IPS-11a (cell line): Measurements from ENCODE around the gene BTG4.

Source experiments
- H3K4me3 ChIP-seq: one replicate; pipeline ENCODE4 v1.5.1; 2013; ENCODE audit warnings: low read depth, low read length, control low read depth

The BTG4 gene

DNA sequence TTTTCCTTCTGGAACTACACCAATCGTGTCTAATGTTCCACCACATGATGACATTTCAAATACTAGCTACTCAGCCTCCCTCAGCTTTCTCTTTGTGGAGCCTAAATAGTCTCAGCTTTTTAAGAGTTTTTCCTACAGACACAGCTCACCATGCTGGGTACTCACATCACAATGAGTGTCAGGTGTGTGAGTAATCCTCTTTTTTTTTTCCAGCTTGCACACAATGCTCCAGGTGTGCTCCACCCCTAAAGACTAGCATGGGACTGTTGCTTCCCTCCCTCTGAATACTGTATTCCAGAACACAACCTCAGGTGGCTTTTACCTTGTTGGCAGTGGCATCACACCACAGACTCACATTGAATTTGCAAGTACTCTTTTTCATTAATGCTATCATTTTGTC lies 11.7 kb downstream of the BTG4 start:
- no peak overlapping the region for H3K4me3 ChIP-seq

DNA sequence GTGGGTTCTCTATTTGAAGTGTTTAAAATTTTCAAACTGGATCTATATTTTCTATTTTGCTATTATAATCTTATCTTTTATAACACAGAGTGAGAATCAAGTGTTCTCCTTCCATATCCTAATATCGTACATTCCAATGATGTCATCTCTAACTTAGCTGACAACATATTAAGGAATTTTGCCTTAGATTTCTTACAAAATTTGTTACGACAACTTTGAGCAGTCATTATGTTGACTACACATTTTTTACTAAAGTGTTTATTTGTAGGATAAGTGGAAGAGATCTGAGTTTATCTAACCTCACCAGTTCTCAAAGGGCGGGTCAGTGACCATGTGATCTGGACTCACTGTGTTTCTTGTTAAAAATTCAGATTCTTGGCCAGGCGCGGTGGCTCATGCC lies 12.7 kb downstream of the BTG4 start:
- H3K4me3 ChIP-seq, result no peak overlapping the region

DNA sequence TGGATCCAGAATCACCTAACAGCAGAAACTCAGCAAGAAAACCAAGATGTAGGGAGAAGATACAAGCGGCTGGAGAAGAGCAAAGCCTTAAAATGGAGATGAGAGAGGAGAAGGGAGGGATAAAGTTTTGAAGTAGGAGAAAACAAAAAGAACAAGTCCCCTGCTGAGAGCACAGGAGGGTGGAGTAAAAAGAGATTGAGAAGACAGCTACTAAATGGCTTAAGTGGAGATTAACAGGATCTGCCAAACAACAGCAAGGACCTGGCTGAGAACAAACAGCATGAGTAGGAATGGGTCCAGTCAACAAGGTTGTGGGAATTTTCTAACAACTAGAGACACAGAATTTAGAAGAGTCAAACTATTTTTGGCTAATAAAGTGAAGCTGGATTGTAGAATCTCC lies 18.1 kb downstream of the BTG4 start:
- H3K4me3 ChIP-seq, result no peak overlapping the region

DNA sequence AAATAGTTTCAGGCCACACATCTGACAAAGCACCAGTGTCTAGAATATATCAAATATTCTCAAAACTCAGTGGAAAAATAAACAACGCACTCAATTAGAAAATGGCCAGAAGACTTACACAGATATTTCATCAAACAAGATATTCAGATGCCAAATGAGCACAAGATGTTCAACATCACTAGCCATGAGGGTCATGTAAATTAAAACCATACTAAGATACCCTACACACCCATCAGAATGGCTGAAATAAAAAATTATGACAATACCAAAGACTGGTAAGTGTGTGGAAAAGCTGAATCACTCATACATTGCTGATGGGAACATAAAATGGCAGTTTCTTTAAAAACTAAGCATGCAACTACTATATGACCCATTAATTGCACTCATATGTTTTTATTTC lies 21.7 kb downstream of the BTG4 start:
- H3K4me3 ChIP-seq, result no peak overlapping the region

DNA sequence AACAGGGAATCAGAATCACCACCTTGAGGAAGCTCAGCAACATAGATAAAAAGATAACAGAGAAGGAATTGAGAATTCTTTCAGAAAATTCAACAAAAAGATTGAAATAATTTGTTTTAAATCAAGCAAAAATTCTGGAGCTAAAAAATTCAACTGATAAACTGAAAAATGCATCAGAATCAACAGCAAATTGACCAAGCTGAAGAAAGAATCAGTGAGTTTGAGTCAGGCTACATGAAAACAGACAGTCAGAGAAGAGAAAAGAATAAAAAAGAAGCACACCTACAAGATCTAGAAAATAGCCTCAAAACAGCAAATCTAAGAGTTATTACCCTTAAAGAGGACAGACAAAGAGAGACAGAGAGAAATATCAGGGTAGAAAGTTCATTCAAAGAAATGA lies 28.8 kb downstream of the BTG4 start:
- H3K4me3 ChIP-seq, result no peak overlapping the region

DNA sequence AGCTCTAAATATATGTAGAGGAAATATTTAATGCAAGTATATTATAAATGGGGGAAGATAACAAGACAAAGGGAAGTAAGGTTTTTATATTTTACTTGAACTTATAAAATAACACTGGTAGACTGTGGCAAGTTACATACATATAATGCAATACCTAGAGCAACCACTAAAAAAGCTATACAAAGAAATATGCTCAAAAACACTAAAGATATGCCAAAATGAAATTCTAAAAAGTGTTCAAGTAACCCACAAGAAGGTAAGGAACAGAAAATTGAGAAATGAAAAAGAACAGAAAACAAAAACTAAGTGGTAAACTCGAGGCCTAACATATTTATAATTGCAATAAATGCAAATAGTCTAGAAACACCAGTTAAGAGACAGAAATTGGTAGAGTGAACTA lies 32.5 kb downstream of the BTG4 start:
- H3K4me3 ChIP-seq, result no peak overlapping the region

DNA sequence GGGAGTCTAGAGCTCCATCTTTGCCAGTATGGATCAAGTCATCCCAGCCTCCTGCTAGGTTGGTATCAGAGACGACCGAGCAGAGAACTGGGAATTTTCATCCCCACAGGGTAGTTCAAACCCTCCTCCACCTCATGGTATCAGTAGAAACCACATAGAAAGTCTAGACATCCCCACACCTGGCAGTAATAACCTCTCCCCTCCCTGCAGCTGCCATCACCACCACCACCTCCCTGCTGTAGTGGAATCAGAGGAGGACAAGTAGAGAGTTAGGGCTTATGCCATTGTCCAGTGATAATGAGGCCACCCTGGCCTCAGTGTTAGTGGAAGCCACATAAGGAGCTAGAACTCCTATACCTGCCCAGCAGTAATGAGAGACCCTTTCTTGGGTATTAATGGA lies 34.3 kb downstream of the BTG4 start:
- H3K4me3 ChIP-seq, result no peak overlapping the region

DNA sequence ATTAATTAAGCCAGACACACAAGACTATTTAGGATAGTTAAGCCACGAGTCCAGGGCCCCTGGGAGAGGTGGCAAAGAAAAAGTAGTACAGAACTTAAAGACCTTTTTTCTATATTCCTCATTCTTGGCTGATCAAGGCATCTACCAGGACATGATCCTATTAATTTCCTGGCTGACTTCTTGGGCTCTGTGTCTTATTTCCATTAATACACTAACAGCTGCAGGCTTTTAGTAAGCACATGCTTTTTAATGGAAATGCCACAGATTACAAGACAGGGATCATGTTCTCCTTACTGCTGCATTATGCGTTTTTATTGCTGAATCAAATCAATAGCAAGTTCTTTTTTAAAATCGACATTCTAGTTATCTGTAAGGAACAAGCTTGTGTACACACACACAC lies 35.2 kb downstream of the BTG4 start:
- H3K4me3 ChIP-seq, result no peak overlapping the region

DNA sequence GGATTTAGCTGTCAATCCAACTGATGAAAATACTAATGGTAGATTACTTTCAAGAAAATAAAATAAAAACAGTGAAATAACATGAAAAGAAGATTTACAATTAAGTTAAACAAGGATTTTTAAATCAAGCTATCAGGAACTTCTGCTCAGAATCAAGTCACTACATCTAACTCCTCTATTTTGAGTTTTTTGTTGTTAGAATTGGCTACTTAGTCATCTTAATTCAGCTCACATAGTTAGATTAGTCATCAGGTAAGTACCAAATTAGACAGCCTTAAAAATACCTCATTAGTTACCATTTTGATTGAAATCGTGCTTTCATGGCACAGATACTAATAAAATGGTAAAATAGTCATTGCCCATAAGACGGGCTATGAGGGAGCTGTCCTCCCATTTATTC lies 35.8 kb downstream of the BTG4 start:
- no peak overlapping the region for H3K4me3 ChIP-seq

DNA sequence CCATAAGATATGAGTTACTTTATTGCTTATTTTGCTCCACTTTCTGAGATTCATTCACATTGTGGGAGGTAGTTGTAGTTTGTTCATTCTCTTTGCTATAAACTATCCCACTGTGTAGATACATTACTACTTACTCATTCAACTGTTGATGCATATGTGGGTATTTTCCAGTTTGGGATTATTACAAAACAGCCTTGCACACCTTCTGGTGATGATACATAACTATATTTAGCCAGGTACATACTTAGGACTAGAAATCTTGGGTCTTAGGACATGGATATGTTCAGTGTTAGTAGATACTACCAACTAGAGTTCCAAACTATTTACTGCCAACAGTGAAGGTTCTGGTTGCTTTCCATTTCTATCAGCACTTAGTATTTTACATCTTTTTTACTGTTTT lies 37.8 kb downstream of the BTG4 start:
- H3K4me3 ChIP-seq, result no peak overlapping the region

DNA sequence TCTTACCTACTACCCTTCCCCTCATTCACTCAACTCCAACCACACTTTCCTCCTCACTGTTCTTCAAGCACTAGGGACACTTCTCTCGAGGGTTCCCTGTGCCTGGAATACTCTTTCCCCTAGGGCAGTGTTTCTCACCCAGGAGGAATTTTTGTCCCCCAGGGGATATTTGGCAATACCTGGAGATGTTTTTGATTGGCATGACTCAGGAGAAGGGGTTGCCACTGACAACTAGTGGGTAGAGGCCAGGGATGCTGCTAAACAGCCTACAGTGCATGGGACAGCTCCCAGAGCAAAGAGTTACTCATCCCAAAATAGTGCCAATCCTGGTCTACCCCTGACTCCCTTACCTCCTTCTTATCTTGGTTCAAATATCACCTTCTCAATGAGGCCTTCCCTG lies 40.0 kb downstream of the BTG4 start:
- H3K4me3 ChIP-seq, result no peak overlapping the region

DNA sequence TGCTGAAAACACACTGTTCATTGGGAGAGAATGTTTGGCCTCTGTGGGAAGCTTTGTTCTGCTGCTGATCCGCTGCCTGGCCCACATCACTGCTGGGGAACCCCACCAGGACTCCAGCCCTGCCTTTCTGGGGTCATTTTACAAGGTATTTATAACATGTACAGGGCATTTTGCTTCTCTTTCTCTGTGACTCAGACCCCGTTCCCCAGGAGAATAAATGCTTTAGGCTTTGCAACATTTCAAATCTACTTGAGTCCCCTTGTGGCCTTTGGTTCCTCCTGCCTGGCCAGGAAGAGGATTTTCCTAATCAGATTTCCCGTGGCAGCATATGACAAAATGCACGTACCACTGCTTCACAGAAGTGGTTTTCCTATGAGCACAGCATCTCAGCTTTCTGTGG lies 43.0 kb downstream of the BTG4 start:
- no peak overlapping the region for H3K4me3 ChIP-seq

DNA sequence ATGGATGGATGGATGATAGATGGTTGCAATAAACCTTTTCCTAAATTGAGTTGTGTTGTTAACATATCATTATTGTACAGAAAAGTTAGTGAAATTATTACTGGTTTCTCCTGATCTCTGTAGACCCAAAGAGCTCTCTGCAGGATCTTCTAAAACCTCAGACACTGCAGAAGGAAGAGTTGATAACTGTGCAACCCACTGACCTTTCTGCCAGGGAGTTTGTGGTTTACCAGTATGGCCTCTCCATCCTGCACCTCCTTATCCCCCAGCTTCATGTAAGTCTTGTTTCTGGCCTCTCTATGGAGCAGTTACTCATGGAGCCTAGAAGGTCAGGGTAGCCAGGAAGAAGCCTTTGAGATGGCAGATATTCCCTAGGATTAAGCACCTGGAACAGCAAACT lies 45.6 kb downstream of the BTG4 start:
- H3K4me3 ChIP-seq, result no peak overlapping the region

DNA sequence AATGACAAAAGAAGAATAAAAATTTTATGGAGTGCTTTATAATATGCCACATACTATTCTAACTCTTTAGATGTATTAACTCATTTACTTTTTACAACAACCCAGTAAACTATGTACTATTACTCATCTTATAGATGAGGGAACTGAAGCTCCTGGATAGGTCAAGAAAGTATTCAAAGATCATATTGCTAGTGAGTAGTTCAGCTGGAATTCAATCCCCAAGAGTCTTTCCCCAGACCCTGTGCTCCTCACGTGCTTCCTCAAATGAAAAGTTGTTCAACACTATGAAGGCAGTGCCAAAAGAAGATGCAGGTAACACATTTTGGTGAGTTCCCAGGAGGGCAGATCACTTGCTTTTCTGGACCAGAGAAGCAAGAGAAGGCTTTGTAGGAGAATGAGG lies 46.8 kb downstream of the BTG4 start:
- H3K4me3 ChIP-seq, result no peak overlapping the region

DNA sequence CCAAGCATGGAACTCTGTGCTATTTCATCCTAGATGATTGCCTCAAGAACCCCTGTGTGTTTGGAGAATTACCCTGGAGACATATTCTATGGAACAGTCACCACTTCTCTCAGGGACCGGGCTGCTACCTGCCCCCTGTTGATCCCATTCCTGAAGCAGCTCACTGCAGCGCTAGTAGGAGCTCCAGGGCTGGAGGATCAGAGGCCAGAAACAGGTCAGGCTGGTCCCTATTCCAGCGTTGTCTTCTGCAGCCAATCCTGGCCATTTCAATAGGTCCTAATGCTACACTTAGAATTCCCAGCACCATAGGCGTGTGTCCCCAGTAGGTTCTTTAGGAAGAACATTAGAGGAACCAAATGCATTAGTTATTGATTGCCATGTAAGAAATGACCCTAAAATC lies 48.9 kb downstream of the BTG4 start:
- H3K4me3 ChIP-seq, result no peak overlapping the region

DNA sequence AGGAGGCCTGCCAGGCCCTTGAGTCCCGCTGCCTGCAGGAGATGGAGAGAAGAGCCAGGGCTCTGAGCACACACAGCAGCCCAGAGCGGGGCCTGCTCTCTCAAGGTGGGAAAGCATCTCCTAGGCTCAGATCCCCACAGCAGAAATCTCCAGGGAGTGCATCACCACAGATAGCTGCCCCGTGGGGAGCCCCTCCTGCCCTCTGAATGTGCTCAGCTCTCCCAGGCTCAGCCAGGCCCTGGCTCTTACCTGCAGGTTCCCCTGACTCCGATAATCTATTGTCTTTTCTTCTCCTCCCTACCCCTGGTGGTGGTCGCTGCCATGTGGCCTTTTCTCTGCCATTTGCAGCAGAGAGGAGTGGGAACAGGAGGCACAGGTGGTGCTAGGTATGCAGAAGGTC lies 49.9 kb downstream of the BTG4 start:
- H3K4me3 ChIP-seq, result no peak overlapping the region

DNA sequence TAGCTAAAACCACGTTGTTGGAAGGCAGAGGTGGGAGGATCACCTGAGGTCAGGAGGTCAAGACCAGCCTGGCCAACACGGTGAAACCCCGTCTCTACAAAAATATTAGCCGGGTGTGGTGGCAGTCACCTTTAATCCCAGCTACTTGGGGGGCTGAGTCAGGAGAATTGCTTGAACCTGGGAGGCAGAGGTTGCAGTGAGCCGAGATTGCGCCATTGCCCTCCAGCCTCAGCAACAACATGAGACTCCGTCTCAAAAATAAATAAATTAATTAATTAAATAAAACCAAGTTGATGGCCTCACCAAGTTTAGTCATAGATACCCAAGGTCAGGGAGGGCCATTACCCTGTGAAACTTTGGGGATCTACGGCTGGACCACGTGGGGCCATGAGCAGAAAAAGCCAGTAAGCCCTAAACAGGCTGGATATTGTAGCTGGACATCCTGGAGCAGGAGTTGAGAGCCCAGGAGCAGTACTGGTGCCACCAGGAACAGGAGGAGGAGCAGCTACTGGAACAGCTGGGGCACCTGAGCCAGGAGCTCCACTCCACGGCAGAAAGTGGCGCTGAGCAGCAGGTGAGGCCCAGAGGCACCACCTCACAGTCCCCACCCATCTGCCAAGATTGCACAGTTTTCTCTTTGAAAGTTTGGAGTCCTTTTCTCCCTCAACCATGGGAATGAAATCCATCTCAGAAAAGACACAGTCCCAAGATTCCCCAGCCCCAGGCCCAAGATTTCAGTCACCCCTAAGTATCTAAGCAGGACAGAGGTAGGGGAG lies 50.5 kb downstream of the BTG4 start:
- H3K4me3 ChIP-seq, result no peak overlapping the region

DNA sequence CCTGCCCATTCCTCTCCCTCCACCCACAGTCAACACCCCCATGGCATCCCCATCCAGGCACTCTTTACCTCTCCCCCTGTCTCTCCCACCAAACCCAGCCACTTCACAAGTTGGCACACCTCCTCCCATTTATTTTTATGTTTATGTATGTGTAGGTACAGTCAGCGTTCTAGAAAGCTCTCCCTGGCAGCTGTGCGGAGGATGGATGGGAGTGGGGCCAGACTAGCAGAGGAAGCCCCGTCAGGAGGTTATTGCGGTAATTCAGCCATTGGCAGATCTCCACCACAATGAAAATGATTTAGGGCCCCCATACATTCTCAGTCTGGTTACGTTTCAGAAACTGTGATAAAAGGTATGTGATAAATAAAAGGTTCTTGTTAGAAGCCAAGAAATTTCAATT lies 51.3 kb downstream of the BTG4 start:
- H3K4me3 ChIP-seq, result no peak overlapping the region

DNA sequence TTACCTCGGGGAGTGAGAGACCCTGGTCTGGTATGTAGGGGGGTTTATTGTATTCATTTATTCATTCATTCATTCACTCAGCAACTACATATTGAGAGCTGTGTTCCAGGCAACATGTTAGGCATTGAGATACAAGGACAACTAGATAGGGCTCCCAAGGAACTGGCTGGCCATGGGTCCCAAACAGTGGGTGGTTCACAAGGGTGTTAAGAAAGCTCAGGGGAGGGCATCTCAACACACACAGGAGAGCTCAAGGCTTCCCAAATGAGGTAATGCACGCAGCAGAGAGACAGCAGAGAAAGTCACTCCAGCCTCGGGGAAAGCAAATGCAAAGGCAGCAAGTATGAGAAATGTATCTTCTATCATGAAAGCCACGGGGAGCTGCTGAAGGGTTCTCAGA lies 51.8 kb downstream of the BTG4 start:
- H3K4me3 ChIP-seq, result no peak overlapping the region

DNA sequence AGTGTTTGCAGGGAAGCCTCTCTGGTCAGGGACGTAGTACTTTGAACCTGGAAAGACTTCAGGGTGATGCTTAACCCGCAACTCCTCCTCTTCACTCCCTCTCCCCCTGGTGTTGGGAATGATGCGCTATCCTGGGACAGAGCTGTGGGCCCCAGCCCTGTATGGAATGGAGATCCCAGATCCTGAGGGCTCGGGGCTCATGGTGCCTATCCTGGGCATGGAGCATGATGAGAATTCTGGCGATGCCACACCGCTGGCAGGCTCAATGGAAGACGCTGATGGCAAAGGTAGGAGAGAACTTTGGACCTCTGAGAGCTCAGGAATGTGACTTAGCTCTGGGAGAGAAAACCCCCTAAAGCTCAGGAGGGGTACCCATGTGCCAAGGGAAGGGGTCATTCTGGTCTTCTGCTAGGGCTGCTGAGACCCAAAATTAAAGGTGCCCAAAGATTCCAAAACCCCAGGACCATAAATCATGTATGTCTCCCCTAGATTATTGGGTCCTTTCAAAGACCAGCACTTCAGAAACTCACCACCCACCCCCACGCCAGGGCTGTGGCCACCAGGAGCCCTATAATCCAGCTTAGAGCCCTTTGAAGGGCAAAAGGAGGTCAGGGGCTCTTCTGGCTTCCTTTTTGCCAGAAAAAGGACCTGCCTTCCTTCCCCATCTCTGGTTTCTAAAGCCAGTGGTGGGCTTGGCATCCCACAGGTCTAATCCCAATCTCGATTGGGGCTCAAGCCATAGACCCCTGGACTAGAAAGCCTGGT lies 52.5 kb downstream of the BTG4 start:
- H3K4me3 ChIP-seq, result no peak overlapping the region

DNA sequence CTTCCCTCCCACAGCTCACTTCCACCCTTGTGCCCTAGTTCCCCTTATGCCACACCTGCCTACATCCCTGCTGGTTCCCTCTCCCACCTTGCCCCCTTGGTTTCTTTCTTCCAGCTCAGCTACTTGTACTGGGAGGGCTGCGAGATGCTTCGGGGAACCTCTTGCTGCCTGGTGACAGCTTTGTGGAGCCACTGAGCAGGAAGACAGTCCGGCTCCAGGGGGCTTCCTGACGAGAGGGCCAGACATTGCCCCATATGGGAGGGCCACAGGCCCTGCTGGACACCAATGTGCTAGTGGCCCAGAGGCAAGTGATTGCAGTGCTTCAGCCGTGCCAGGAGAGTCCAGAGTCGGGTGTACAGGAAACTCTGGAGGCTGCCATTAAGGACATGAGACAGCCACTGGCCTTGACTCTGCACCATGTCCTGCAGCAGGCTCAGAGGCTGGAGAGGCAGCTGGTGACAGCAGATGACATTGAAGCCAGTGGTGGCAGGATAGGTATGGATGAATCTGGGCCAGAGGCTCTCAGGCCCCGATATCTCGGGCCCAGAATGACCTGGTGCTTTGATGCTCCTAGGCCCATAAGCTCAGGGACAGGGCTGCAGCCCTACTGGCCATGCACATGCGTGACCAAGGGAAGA lies 54.3 kb downstream of the BTG4 start:
- H3K4me3 ChIP-seq, result no peak overlapping the region
